Activated T-cell treated with anti-CD3 and anti-CD28 coated beads, Interleukin-2, amount 50 U/mL, for 4 hours (primary cell): Measurements from ENCODE around the gene SLC5A5. TPM values are rescaled to one million over a fixed set of nuclear protein-coding genes. Genes with fewer than 3 reads are reported as not detected.
A peak's percentile ranks its signal among the peaks of the same experiment; 100 is the strongest.

Experiments used
- ATAC-seq, 2 donors: fragments of 200-7000 bp; cut with Tn5 transposase; one replicate each; pipeline ENCODE4 v1.10.0; 2021
- DNase-seq: peaks from one replicate; pipeline ENCODE4 v3.0.0-alpha.2; 2020
- H3K27me3 Mint-ChIP-seq: one replicate; pipeline ENCODE4 v1.8.0; 2021; ENCODE audit warnings: low read depth, mixed read lengths
- H3K36me3 Mint-ChIP-seq: one replicate; pipeline ENCODE4 v1.8.0; 2022; ENCODE audit warnings: mixed read lengths; ENCODE audit not compliant: insufficient read depth
- H3K4me1 Mint-ChIP-seq: one replicate; pipeline ENCODE4 v1.8.0; 2021; ENCODE audit warnings: low read depth, mixed read lengths
- H3K4me3 Mint-ChIP-seq: one replicate; pipeline ENCODE4 v1.8.0; 2021; ENCODE audit warnings: mild to moderate bottlenecking, moderate library complexity, mixed read lengths
- H3K9me3 Mint-ChIP-seq: one replicate; pipeline ENCODE4 v1.8.0; 2021; ENCODE audit warnings: mixed read lengths
- total RNA-seq, 3 donors: library from RNA; stranded (reverse); gene quantifications; one replicate each; pipeline ENCODE4 v1.2.1, GENCODE V29; 2021

Gene SLC5A5
- total RNA-seq, 3 donors from 2014 or later, result 0.98 to 1.6 (median 1.1) TPM

GRCh38 chr19:17938092-17938845 lies 66.5 kb downstream of the SLC5A5 start:
- peak; percentile 82 for DNase-seq

GRCh38 chr19:17942181-17942580 lies 70.4 kb downstream of the SLC5A5 start:
- Mint-ChIP-seq H3K9me3 (no peaks in the 10 kb centered on the region), H3K36me3 (peaks cover 4% of the 10 kb centered on the region), H3K4me1 (peaks cover 10% of the 10 kb centered on the region), H3K4me3 (no peak overlapping the region), H3K27me3 (no peaks in the 10 kb centered on the region)
- DNase-seq (no peak), ATAC-seq (no peak)

More at GRCh38 chr19:17938092-17938845, 66.5 kb downstream of the SLC5A5 start:
- peak; percentile 96 to 99 for ATAC-seq
- Mint-ChIP-seq H3K36me3 (peaks cover 5% of the 10 kb centered on the region), H3K4me1 (peaks cover 7% of the 10 kb centered on the region), H3K4me3 (no peak overlapping the region), H3K9me3 (no peaks in the 10 kb centered on the region), H3K27me3 (no peaks in the 10 kb centered on the region)

GRCh38 chr19:17942582-17943273 lies 71.0 kb downstream of the SLC5A5 start:
- no peaks in the 10 kb centered on the region for H3K27me3 Mint-ChIP-seq
- ATAC-seq, result no peak
- H3K36me3 Mint-ChIP-seq, result peaks cover 2% of the 10 kb centered on the region
- H3K4me1 Mint-ChIP-seq, result peaks cover 14% of the 10 kb centered on the region
- no peaks in the 10 kb centered on the region for H3K9me3 Mint-ChIP-seq
- no peak overlapping the region for H3K4me3 Mint-ChIP-seq
- no peak for DNase-seq

GRCh38 chr19:17943274-17944221 lies 71.8 kb downstream of the SLC5A5 start:
- H3K9me3 Mint-ChIP-seq, result no peaks in the 10 kb centered on the region
- H3K27me3 Mint-ChIP-seq, result no peaks in the 10 kb centered on the region
- no peak for ATAC-seq
- peaks cover 14% of the 10 kb centered on the region for H3K4me1 Mint-ChIP-seq
- no peak overlapping the region for H3K4me3 Mint-ChIP-seq
- no peak for DNase-seq
- peaks cover 2% of the 10 kb centered on the region for H3K36me3 Mint-ChIP-seq

- ATAC-seq (no peak), DNase-seq (no peak)
- Mint-ChIP-seq H3K4me3 (no peak overlapping the region), H3K36me3 (peaks cover 2% of the 10 kb centered on the region), H3K27me3 (peaks cover 3% of the 10 kb centered on the region), H3K9me3 (no peaks in the 10 kb centered on the region), H3K4me1 (peaks cover 17% of the 10 kb centered on the region)
Measured at GRCh38 chr19:17944301-17944700, 72.6 kb downstream of the SLC5A5 start.

Other genes starting within 250 kb of the SLC5A5 start
- under 1 TPM in 2 of 3 donors, not detected in 1; 0.08 to 0.15 TPM for gene UNC13A, start 183.6 kb upstream of the SLC5A5 start, total RNA-seq
- 10 to 100 TPM; 75.7 to 81.4 (median 79.3) TPM for gene MAP1S, start 152.5 kb upstream of the SLC5A5 start, total RNA-seq
- 10 to 100 TPM; 53.0 to 60.4 (median 56.2) TPM for gene FCHO1, start 120.5 kb upstream of the SLC5A5 start, total RNA-seq
- gene B3GNT3, start 76.8 kb upstream of the SLC5A5 start, total RNA-seq, result under 1 TPM; 0.38 to 0.52 (median 0.45) TPM
- 1 to 10 TPM; 8.1 to 9.4 (median 9.1) TPM for gene INSL3, start 50.4 kb upstream of the SLC5A5 start, total RNA-seq
- 100 to 1,000 TPM; 181 to 220 (median 189) TPM for gene JAK3, start 24.0 kb upstream of the SLC5A5 start, total RNA-seq
- 1,000 to 10,000 TPM; 4,001 to 4,060 (median 4,048) TPM for gene RPL18A, start 12.0 kb upstream of the SLC5A5 start, total RNA-seq
- 100 to 1,000 TPM; 228 to 261 (median 236) TPM for gene CCDC124, start 61.1 kb downstream of the SLC5A5 start, total RNA-seq
- under 1 TPM in 2 of 3 donors, not detected in 1; 0.24 to 0.32 TPM for gene KCNN1, start 95.2 kb downstream of the SLC5A5 start, total RNA-seq
- gene ARRDC2, start 136.2 kb downstream of the SLC5A5 start, total RNA-seq, result 10 to 100 TPM; 19.4 to 24.4 (median 22.4) TPM
- 10 to 100 TPM; 10.4 to 16.1 (median 14.8) TPM for gene IL12RB1, start 215.0 kb downstream of the SLC5A5 start, total RNA-seq
- 10 to 100 TPM; 10.4 to 11.1 (median 10.7) TPM for gene MAST3, start 225.8 kb downstream of the SLC5A5 start, total RNA-seq